8988T (cell line): ENCODE measurements around the gene ADGRE2.
"Not testable (repeated sequence)": the region's sequence is repeated elsewhere in the genome, so short reads cannot be mapped to it uniquely, and the experiment has no call there.

ENCODE experiments used
- DNase-seq: peaks from one replicate; pipeline ENCODE4 v3.0.0; 2011

The ADGRE2 gene

GRCh38 chr19:14778110-14778845, at the start of gene ADGRE2:
ADGRE2 (minus strand) TSS chr19:14778560; CDS start chr19:14776756, 1,804 bp downstream.
- not testable (repeated sequence) for DNase-seq

DNA sequence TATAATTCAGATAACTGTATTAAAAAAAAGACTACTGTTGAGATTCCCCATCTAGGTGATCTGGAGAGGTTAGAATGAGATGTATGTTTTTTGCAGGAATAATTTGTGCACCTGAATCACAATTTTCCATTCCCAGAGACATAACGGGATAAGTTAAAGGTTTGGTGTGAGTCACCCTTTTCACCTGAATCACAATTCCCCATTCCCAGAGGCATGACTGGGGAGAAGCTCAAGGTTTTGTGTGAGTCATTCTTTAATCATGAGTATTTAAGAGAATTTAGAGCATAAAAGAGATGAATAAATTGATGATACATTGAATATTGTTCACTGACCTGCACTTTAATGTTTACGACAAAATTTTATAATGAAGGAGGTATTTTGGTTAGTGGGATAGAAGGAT, 47.6 kb upstream of the ADGRE2 start:
- no peak for DNase-seq

DNA sequence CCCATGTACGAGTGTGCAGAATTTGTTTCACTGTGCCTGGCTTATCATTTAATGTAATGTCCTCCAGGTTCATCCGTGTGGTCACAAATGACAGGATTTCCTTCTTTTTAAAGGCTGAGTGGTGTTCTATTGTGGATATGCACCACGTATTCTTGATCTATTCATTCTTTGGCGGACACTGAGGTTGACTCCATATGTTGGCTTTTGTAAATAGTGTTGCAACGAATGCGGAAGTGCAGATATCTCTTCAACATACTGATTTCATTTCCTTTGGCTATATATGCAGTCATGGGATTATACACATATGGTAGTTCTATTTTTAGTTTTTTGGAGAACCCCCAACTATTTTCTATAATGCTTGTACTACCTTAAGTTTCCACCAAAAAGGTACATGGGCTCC, 43.6 kb upstream of the ADGRE2 start:
- DNase-seq: no peak

GRCh38 chr19:14818588-14818987, 40.2 kb upstream of the ADGRE2 start:
- no peak for DNase-seq

- DNase-seq: no peak
These were observed 38.7 kb upstream of the ADGRE2 start for GRCh38 chr19:14817052-14817451.

DNA sequence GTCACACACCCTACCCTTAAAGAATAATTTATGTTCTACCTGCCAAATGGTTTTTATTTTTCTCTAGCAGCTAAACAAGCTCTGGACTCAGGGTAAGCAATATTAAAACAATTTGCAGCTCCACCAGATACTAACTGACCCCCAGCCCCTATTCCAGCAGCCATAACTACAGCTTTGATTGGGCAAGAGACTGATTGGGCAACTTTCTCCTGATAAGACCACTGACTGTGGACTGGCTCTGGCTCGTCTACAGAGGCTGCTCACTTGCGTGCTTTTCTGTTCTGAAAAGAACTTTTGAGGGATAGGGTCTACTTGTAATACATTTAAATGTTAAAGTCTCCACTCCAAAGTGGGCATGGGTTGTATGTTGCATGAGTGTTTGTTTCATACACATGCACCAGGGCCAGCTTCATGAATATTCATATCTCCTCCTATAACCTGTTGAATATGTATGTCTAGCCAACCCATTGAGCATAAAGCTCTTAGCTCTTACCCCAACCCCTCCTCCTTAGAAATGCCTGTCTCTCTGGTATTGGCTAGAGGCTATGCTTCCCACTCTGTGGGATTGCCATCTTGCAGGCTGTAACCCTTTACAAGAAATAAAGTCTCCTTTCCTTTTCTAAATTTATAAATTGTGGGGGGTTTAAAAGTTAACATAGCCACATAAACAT, 36.8 kb upstream of the ADGRE2 start:
- DNase-seq: no peak

DNA sequence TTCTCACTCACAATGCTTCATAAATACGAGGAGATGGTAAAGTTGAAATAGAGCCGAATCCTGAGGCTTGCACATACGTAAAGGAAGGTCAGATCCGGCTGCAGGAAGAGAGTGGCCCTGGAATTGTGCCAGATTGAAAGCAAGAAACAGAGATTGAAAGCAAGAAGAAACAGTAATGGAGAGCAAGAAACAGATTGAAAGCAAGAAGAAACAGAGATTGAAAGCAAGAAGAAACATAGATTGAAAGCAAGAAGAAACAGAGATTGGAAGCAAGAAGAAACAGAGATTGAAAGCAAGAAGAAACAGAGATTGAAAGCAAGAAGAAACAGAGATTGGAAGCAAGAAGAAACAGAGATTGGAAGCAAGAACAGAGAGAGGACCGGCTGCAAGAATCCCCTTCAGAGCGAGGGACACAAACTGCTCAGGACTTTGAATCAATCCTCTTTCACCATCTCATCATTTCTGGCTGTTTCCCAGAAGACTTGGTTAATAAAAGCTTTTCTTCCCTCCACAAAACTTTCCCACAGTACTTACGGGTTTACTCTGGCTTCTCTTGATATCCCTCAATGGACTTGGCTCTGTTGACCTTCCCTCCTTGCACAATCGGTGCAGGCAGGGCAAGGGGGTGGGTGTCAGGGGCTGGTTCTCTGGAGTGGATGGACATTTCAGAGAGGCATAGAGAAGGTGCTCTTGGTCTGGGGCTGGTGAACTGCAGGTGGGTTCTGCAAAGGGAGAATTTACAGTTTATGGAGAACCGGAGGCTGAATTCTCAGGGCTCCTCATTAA, 31.1 kb upstream of the ADGRE2 start:
- no peak for DNase-seq

DNA sequence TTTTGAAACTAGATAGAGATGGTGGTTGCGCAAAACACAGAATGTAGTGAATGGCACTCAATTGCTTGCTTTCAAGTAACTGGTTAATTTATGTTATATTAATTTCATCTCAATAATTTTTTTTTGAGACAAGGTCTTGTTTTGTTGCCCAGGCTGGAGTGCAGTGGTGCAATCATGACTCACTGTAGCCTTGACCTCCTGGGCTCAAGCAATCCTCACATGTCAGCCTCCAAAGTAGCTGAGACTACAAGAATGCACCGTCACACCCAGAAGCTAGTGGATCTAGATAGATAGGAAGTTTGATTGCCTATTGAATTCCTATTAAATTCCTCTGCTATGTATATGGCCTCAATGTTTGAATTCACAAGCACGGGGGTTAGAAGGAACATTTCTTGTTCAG, 26.4 kb upstream of the ADGRE2 start:
- no peak for DNase-seq

DNA sequence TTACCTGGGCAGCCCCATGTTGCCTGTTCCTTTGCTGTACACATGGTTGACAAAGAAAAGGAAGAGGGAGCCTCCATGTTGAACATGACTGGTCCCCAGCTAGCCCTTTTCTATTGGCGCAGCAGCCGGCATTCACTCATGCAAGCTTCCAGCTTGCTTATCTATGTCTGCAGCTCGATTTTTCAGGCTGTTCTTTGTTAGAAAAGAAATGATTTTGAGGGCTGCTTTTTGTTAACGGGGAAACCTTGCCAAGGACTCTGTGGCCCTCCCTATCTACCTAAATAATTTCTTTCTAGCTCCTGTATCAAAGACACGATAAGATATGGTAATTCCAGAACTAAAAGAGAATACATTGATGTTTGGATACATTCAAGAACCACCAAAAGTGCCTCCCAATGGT, 20.4 kb upstream of the ADGRE2 start:
- DNase-seq: no peak

- DNase-seq: no peak
These were observed 17.7 kb upstream of the ADGRE2 start for GRCh38 chr19:14796021-14796420.

GRCh38 chr19:14795078-14795721, 16.8 kb upstream of the ADGRE2 start:
- DNase-seq: no peak

- not testable (repeated sequence) for DNase-seq
These were observed 13.9 kb upstream of the ADGRE2 start for GRCh38 chr19:14792250-14792649.

DNA sequence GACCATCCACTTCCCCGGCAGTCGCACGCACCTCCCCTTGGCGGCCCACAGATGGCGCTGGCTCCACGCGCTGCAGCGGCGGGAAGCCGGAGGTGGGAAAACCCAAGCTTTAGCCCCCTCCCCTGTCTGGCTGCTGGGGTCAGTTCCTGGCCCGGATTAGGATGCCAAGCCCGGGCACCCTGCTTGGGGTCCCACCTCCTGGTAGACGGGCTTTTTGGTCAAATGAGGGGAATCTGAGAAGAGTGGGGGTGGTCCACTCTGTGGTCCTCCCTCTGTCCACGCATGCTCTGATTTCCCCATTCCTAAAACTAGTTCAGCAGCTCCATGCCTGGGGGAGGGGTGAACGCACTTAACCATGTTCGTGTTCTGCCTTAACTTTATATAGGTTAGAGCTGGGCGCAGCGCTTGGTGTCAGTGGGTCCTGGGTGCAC, 8.1 kb upstream of the ADGRE2 start:
- no peak for DNase-seq

GRCh38 chr19:14785102-14785793, 6.9 kb upstream of the ADGRE2 start:
- not testable (repeated sequence) for DNase-seq

DNA sequence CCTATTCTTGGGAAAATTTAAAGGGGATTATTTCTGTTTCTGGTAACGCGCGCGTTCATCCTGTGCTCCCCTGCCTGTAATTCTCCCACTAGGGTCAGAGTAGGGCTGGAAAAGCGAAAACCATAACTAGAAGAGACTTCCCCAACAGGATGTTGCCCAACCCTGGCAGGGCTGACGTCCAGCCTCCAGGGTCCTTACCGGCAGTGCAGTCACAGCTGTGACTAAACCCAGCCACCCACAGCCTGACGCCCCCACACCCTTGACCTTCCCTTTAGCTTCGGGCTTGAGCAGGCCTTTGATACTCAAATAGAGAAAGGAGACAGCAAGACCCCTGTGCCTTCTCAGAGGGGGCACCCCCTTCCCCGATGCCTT, 6.4 kb upstream of the ADGRE2 start:
- not testable (repeated sequence) for DNase-seq

GRCh38 chr19:14783410-14783998, 5.1 kb upstream of the ADGRE2 start:
- not testable (repeated sequence) for DNase-seq

GRCh38 chr19:14782626-14783409, 4.5 kb upstream of the ADGRE2 start:
- no peak for DNase-seq

DNA sequence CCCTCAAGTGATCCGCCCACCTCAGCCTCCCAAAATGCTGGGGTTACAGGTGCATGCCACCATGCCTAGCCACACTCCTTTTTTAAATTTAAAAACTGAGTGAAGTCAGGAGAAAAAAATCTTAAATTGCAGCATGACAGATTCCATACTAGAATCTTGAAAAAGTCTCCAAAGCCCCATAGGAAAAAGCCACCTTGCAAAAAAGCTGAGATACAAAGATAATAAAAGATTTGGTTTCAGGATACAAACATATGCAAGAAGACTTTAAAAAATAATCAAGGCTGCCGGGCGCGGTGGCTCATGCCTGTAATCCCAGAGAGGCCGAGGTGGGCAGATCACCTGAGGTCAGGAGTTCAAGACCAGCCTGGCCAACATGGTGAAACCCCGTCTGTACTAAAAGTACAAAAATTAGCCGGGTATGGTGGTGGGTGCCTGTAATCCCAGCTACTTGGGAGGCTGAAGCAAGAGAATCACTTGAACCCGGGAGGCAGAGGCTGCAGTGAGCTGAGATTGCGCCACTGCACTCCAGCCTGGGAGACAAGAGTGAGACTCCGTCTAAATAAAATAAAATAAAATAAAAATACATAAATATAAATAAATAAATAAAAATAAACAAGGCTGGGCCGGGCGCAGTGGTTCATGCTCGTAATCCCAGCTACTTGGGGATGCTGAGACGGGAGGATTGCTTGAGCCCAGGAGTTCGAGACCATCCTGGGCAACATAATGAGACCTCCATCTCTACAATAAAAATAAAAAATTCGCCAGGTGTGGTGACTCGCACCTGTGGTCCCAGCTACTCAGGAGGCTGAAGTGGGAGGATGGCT, 3.6 kb upstream of the ADGRE2 start:
- not testable (repeated sequence) for DNase-seq

GRCh38 chr19:14780622-14781225, 2.4 kb upstream of the ADGRE2 start:
- DNase-seq: not testable (repeated sequence)

GRCh38 chr19:14779151-14779550, 791 bp upstream of the ADGRE2 start:
- DNase-seq: no peak
